ENCODE data around the gene MAST4.
A peak's percentile ranks its signal among the peaks of the same experiment; 100 is the strongest.

The MAST4 gene

GRCh38 chr5:66647146-66647856 is 51.1 kb downstream of the MAST4 start:
- TF ChIP-seq CTCF (IDR thresholded peaks at IDR 0.05; ENCODE audit: low read depth, low read length, missing control alignments) = no peak
- no peak overlapping the region for H3K4me3 ChIP-seq (ENCODE audit: low read depth, low read length)
- DNase-seq (ENCODE audit: low read depth) = no peak
- in situ Hi-C loops (cut with HindIII; ENCODE audit: low sequenced_read_pairs) = loop anchor here (5.0 kb wide), 1 partner anchor 60 kb away; no protein-coding TSS in a partner anchor

- in situ Hi-C loops (cut with HindIII; ENCODE audit: low sequenced_read_pairs) = no loop called here
These were observed 56.6 kb downstream of the MAST4 start for GRCh38 chr5:66652818-66653217.

GRCh38 chr5:66653325-66653724 is 57.1 kb downstream of the MAST4 start:
- in situ Hi-C loops (cut with HindIII; ENCODE audit: low sequenced_read_pairs) = no loop called here
- H3K4me3 ChIP-seq (ENCODE audit: low read depth, low read length) = no peak overlapping the region
- DNase-seq (ENCODE audit: low read depth) = peak; percentile 31
- no peak for TF ChIP-seq CTCF (IDR thresholded peaks at IDR 0.05; ENCODE audit: low read depth, low read length, missing control alignments)

More at GRCh38 chr5:66652818-66653217, 56.6 kb downstream of the MAST4 start:
- no peak for DNase-seq (ENCODE audit: low read depth)
- TF ChIP-seq CTCF (IDR thresholded peaks at IDR 0.05; ENCODE audit: low read depth, low read length, missing control alignments) = no peak
- no peak overlapping the region for H3K4me3 ChIP-seq (ENCODE audit: low read depth, low read length)

- in situ Hi-C loops (cut with HindIII; ENCODE audit: low sequenced_read_pairs) = no loop called here
- TF ChIP-seq CTCF (IDR thresholded peaks at IDR 0.05; ENCODE audit: low read depth, low read length, missing control alignments) = no peak
- no peak overlapping the region for H3K4me3 ChIP-seq (ENCODE audit: low read depth, low read length)
- peak; percentile 98 for DNase-seq (ENCODE audit: low read depth)
These were observed 59.5 kb downstream of the MAST4 start for GRCh38 chr5:66655395-66656324.

GRCh38 chr5:66658516-66658915 is 62.3 kb downstream of the MAST4 start:
- TF ChIP-seq CTCF (IDR thresholded peaks at IDR 0.05; ENCODE audit: low read depth, low read length, missing control alignments) = no peak
- DNase-seq (ENCODE audit: low read depth) = no peak
- H3K4me3 ChIP-seq (ENCODE audit: low read depth, low read length) = no peak overlapping the region
- in situ Hi-C loops (cut with HindIII; ENCODE audit: low sequenced_read_pairs) = no loop called here

GRCh38 chr5:66659780-66660179 is 63.6 kb downstream of the MAST4 start:
- in situ Hi-C loops (cut with HindIII; ENCODE audit: low sequenced_read_pairs) = no loop called here
- DNase-seq (ENCODE audit: low read depth) = no peak
- TF ChIP-seq CTCF (IDR thresholded peaks at IDR 0.05; ENCODE audit: low read depth, low read length, missing control alignments) = no peak
- H3K4me3 ChIP-seq (ENCODE audit: low read depth, low read length) = no peak overlapping the region
